Activated gamma-delta T cell treated with Interleukin-2 at 50 U/mL for 16 hours (primary cell): ENCODE measurements around the gene LRIF1.
"Not testable (repeated sequence)": the region's sequence is repeated elsewhere in the genome, so short reads cannot be mapped to it uniquely, and the experiment has no call there.

Source experiments
- DNase-seq: peaks from one replicate; pipeline ENCODE4 v3.0.0-alpha.2; 2020

LRIF1 gene

DNA sequence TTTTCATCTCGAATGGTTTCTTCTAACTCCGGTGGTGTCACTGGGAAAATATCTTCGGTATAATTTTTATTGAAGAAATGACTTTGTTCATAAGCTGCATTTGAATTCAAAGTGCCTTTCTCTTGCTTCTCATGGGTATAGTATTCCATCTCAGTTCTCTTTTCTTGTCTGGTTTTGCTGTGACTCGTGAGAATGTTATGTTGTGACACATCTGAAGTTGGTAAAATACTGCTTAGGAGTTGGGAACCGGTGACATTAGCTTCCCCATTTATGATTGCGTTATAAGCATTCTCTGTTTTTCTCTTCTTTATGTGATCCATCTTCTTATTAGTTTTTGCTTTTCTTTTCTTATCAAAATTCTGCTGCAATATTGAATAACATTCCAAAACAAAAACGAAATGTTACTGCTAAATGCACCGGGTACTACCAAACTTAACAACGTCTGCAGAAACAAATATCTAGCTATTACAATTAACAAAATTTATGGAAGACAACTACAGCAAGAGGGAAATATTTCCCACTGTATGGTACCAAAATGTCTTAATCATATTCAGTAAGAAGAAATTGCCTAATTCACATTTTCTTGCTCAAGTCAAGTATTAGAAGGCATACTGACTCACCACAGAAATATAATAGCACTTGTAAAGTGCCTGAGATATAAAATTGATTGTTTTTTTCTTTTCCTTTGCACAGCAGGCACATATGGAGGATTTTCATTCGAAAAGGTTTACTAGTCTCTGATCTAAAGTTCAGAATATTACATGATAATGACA, 15.5 kb downstream of the LRIF1 start:
- DNase-seq = no peak

- DNase-seq = no peak
Measured at GRCh38 chr1:110945626-110946025, 18.1 kb downstream of the LRIF1 start.

DNA sequence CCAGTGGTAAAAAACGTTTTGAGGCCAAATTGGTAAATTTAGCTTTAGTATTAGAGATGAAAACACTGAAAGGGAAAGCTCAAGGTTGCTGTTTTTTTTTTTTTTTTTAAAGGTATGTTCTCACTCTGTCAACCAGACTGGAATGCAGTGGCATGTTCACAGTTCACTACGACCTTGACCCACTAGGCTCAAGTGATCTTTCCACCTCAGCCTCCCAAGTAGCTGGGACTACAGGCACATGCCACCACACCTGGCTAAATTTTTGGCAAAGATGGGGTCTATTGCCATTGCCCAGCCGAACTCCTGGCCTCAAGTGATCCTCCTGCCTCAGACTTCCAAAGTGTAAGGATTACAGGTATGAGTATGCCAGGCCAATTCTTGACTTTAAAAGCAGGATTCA, 18.9 kb downstream of the LRIF1 start:
- no peak for DNase-seq

DNA sequence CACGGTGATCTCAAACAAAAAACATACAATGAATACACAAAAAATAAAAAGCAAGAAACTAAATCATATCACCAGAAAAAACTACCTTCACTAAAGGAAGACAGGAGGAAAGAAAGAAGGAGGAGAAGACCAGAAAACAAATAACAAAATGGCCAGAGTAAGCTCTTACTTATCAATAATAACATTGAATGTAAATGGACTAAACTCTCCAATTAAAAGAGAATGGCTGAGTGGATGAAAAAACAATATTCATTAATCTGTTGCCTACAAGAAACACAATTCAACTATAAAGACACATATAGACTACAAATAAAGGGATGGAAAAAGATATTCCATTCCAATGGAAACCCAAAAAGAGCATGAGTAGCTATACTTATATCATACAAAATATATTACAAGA, 27.2 kb downstream of the LRIF1 start:
- DNase-seq = no peak

DNA sequence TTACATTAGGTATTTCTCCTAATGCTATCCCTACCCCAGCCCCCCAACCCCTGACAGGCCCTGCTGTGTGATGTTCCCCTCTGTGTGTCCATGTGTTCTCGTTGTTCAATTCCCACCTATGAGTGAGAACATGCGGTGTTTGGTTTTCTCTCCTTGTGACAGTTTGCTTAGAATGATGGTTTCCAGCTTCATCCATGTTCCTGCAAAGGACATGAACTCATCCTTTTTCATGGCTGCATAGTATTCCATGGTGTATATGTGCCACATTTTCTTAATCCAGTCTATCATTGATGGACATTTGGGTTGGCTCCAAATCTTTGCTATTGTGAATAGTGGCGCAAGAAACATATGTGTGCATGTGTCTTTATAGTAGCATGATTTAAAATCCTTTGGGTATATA, 32.6 kb downstream of the LRIF1 start:
- not testable (repeated sequence) for DNase-seq

GRCh38 chr1:110928904-110929303, 34.8 kb downstream of the LRIF1 start:
- DNase-seq = no peak

GRCh38 chr1:110928191-110928590, 35.5 kb downstream of the LRIF1 start:
- DNase-seq = no peak

DNA sequence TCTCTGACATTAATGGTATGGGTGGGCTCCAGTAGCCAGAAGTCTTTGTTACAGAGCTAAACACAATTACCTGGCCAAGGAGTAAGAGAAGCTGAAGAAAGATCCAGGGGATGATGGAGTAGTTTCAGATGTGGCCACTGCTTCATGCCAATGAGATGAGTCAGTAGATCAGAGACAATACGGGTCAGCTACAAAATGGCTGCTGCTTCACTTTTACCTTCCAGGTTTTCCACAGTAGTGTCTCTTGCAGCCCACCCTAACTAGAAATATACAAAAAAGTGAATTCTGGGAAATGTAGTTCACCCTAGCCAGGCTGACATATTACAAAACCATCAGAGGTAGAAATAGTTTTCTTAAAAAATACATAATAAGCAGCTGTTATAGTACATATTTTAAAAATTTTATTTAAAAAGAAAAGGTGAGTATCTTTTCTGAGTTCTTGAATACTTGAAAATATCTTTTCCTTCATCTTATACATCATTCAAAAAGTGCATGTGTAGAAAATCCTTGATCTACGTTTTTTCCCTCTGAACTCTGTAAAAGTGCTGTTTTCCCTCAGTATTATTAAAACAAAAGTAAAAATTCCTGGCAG, 36.1 kb downstream of the LRIF1 start:
- DNase-seq = no peak

DNA sequence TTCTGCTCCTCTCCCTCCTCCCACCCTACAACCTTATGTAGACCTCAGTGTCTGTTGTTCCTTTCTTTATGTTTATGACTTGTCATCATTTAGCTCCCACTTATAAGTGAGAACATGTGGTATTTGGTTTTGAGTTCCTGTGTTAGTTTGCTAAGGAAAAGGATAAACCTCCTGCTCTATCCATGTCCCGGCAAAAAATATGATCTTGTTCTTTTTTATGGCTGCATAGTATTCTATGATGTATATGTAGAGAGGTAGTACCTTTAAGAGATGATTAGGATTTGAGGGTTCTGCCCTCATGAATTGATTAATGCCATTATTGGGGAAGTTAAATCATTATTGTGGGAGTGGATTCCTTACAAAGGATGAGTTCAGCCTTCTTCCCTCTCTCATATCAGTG, 41.8 kb downstream of the LRIF1 start:
- no peak for DNase-seq

DNA sequence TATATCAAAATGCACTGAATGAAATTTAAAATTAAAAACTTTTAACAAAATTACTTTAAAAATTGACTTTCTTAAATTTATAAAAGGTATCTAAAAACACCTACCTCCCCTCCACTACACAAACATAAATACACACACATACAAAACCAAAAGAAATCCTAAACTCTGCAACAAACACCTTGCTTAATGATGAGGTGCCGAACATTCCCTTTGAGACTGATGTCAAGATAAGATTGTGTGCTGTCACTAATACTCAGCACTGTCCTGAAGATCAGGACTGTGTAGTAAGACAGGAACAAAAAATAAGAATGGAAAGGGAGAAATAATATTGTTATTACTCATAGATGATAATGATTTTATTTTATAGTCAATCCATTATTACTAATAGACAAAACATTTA, 45.7 kb downstream of the LRIF1 start:
- no peak for DNase-seq

- DNase-seq = no peak
Measured at GRCh38 chr1:110916669-110917306, 46.9 kb downstream of the LRIF1 start.

- DNase-seq = no peak
Measured at GRCh38 chr1:110916274-110916668, 47.5 kb downstream of the LRIF1 start.

DNA sequence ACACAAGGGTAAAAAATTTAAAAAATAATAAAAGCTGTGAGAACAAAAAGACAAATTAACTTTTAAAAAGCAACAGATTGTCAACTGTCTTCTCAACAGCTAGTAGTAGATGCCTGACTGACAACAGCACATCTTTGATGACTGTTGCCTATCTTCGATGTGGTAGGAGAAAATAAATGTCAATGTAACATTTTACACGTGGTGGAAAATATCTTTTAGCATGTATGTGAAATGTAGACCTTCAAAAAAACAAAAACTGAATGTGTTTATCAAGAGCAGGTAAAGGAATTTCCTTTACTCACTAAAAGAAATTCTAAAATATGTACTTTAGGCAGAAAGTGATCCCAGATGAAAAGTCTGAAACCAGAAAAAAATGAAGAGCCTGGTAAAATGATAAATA, 47.9 kb downstream of the LRIF1 start:
- no peak for DNase-seq

DNA sequence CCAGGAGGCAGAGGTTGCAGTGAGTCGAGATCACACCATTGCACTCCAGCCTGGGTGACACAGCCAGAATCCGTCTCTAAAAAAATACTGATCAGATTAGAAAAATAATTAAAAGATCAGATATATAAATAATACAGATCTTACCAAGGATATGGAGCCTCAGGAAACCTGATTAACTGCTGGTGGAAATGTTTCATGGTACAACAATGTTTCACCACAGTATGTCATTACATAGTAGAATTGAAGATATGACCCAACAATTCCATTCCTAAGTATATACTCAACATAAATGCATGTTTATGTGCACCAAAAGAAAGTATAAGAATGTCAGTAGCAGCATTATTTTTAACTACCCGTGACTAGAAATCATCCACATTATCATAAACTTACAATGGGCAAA, 49.0 kb downstream of the LRIF1 start:
- no peak for DNase-seq

DNA sequence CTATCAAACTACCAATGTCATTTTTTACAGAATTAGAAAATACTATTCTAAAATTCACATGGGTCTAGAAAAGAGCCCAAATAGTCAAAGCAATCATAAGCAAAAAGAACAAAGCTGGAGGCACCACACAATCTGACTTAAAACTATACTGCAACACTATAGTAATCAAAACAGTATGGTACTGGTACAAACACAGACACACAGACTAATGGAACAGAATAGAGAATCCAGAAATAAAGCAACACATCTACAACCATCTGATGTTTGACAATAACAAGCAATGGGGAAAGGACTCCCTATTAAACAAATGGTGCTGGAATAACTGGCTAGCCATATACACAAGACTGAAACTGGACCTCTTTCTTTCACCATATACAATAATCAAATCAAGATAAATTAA, 50.9 kb downstream of the LRIF1 start:
- DNase-seq = no peak

GRCh38 chr1:110903853-110904500, 59.7 kb downstream of the LRIF1 start:
- no peak for DNase-seq

GRCh38 chr1:110902820-110903463, 60.8 kb downstream of the LRIF1 start:
- no peak for DNase-seq

DNA sequence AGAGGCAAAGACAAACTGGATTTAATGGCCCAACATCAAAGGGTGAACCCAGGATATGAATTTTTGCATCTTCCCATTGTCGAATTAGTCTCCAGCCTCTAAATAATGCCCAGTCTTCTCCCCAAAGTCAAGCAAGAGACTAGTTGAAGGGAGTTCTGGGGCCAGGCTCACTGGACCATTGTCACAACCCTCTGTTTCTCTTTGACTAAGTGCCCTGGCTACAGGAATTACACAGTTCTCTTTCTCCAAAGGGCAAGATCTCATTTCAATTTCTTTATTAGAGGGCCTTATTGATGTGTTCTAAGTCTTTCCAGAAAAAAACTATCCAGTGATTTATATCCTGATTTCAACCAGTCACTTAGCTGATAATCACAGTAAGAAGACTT, 64.3 kb downstream of the LRIF1 start:
- no peak for DNase-seq

DNA sequence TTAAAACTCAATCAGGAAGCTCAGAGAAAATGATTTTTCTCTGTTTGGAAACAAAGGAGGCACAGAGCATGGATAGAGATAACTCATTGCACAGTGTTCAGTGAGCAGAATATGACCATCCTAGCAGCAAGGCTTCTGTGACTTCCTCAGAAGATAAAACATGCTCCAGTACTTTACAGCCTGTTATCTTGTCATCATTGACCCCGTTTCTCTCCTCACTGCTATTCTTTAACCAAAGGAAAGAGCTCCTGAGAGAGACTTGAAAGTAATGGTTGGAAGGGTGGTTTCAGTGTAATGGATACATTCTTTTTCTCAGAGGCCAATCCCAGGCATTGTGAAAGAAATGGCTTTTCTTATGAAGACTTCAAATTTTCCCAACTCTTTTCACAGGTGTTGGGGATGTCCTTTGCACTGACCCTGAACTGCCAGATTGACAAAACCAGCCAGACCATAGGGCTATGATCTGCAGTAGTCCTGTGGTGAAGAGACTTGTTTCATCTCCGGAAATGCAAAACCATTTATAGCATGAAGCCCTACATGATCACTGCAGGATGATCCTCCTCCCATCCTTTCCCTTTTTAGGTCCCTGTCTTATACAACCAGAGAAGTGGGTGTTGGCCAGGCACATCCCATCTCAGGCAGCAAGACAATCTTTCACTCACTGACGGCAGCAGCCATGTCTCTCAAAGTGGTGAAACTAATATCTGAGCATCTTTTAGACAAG, 64.8 kb downstream of the LRIF1 start:
- no peak for DNase-seq

DNA sequence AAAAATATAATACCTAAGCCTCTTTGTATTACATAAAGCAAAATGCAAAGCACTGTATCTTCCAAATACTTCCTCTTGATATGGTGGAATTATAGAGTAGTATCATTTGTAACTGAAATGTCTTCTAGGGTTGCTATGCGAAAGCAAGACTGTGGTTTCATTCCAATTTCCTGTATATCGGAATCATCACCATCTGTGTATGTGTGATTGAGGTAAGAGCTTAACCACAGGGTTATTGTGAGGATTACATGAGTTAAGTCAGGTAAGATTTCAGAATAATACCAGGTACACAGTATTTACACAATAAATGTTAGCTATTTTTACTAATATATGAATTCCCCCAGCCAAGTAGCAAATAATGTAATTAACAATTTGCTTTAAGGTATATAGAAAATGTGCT, 66.0 kb downstream of the LRIF1 start:
- DNase-seq = no peak
